Choroid plexus epithelial cell (primary cell): ENCODE results near the gene LYSMD1.

Source experiments
- DNase-seq: peaks from one replicate; pipeline ENCODE4 v3.0.0-alpha.2; 2010; ENCODE audit warnings: low read depth
- H3K4me3 ChIP-seq: 2 replicates; pipeline ENCODE4 v1.5.1; 2011; ENCODE audit warnings: low read depth, mild to moderate bottlenecking, control low read depth, low read length, moderate library complexity
- TF ChIP-seq, protein P1 (sequence below): conservative IDR thresholded peaks from 2 replicates; pipeline ENCODE4 v1.5.1; 2011; ENCODE audit warnings: low read depth, mild to moderate bottlenecking, control low read depth, inconsistent platforms, low read length, moderate library complexity

LYSMD1 gene

DNA sequence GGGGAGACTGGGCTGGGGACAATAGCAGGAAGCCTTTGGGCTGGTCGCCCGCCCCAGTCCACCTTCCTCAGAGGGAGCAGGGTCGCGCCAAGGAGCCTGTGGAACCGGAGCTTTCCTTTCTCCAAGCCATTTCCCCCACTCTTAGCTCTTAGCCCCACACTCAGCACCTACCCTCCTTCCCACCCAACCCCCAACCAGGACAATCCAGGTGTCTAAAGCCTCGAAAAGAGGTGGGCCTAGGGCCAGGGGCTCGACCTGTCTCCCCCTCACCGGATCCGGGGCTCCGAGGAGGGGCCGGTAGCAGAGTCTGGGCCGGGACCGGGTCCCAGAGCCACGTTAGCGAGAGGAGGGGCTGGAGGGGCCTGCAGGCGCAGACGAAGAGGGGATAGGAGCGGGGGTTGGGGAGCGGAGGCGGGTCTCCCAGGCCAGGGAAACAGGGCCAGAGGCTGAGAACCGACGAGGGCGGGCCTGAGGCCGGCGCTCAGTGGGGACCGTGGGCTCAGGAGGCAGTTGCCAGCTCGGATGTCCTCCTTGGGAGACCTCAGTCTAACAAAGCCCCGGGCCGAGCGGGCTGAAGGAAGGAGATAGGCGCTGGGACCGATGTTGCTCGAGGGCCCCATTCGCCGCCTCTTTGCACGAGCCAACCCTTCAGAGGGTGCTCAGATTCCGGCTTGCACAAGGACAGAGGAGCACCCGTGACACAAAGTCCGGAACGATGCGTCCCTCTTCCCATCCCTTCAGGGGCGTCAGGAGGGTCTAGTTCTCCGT lies 20.2 kb downstream of the LYSMD1 start:
- TF ChIP-seq, protein P1, sequence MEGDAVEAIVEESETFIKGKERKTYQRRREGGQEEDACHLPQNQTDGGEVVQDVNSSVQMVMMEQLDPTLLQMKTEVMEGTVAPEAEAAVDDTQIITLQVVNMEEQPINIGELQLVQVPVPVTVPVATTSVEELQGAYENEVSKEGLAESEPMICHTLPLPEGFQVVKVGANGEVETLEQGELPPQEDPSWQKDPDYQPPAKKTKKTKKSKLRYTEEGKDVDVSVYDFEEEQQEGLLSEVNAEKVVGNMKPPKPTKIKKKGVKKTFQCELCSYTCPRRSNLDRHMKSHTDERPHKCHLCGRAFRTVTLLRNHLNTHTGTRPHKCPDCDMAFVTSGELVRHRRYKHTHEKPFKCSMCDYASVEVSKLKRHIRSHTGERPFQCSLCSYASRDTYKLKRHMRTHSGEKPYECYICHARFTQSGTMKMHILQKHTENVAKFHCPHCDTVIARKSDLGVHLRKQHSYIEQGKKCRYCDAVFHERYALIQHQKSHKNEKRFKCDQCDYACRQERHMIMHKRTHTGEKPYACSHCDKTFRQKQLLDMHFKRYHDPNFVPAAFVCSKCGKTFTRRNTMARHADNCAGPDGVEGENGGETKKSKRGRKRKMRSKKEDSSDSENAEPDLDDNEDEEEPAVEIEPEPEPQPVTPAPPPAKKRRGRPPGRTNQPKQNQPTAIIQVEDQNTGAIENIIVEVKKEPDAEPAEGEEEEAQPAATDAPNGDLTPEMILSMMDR, result no peak
- peak overlapping the region; percentile 78 for H3K4me3 ChIP-seq
- peak; percentile 29 for DNase-seq

DNA sequence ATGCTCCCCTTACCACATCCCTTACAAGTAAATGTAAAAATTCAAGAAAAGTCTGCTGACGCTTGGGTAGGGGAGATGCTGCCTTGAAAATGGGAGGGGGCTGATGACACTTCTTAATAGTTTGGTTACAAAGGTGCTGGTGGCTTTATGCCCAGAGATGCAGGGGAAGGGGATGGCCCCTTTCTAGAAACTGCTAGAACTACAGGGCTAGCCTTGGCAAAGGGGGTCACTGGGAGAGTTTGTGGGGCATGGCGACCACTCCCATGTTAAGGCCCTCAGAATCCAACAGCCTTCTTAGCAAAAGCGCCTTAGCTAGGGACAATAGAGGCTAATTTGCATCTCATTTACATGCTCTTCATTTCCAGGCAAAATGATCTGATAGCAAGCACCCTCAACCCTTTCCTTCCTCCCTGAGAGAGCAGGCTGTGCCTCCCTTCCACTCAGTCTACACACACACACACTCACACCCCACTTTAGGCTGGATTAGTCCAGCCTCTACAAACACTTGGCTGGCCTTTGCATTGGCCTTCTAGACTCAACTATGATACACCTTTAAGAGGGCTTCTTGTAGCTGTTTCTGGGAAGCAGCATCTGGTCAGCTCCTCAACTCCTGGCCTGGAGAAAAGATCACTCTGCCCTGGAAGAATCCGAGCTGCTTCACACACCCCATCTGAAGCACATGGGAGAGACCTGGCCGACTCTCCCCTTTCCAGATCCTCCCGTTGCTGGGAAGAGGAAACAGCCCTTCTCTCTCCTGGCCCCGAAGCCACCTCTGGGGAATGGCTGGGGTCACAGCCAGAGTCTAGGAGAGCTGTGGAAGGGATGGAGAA lies 21.0 kb downstream of the LYSMD1 start:
- TF ChIP-seq, protein P1, result no peak
- DNase-seq, result peak; percentile 32
- H3K4me3 ChIP-seq, result peak overlapping the region; percentile 78

DNA sequence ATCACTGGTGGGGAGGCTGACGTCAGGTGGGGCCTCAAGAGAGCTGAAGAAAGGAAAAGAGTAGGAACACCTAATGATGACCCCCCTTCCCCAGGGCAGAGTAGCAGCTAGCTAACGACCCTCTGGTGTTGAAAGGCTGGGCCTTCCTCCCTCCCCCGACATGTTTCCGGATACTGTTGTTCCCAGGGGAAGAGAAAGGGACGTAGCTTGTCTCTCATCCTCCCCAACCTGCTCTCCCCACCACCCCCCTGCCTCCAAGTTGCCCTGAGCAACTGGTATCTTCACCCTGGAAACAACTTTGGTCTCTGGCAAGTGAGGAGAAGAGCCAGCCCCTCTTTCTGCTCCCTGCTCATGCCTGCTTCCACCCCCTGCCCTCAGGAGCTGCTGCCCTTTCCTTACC lies 21.7 kb downstream of the LYSMD1 start:
- DNase-seq, result no peak
- no peak overlapping the region for H3K4me3 ChIP-seq
- TF ChIP-seq, protein P1, result no peak

GRCh38 chr1:151143057-151143435 lies 22.7 kb downstream of the LYSMD1 start:
- DNase-seq, result no peak
- H3K4me3 ChIP-seq, result no peak overlapping the region

DNA sequence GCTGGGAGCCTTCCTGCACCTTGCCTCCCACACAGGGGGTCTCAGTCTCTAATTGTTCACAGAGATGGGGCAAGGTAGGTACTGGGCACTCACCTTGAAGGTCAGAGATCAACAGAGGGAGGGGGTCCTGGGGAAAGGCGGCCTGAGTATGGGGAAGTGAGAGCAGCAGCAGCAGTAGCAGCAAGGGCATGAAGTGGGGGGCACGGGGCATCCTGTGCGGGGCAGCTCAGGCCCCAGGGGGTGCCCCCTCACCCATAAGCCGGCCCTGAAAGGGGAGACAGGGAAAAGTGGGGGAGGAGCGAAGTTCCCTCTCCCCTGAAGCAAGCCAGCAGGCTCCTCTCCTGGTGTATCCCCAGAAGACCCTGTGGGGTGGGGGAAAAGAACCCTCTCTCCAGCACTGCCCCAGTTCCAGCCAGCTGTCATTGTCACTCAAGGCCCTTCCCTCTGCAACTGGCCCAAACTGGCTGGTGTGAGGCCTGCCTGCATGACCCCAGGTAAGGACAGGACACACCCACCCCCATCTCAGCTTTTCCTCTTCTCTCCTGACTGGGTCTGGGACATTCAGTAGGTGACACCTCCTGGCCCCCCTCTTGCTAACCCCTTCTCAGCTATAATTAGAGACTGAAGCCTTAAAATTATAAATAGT lies 23.2 kb downstream of the LYSMD1 start:
- H3K4me3 ChIP-seq, result no peak overlapping the region
- TF ChIP-seq, protein P1, result no peak
- DNase-seq, result no peak

More at GRCh38 chr1:151143057-151143435, 22.7 kb downstream of the LYSMD1 start:
- TF ChIP-seq, protein P1, result no peak

DNA sequence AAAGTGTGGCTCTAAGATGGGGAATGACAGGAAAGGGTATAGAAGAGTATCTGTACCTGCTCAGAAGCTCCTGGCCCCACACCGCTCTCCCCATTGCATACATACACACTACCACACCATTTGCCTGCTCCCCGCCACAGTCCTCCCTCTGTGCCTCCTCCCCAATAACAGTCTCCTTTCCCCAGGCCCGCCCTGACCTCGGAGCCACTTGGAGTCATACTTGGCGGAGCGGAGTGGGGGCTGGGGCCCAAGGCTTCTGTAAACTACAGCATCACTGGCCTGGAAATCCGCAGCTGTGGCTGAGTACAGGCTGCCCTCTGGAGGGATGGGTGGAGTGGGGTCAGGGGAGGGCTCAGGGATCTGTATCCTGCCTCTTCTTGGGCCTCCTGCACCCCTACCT lies 27.9 kb downstream of the LYSMD1 start:
- no peak for DNase-seq
- no peak overlapping the region for H3K4me3 ChIP-seq
- TF ChIP-seq, protein P1, result no peak
